Trophoblast cell (in vitro differentiated cells and primary cell): ENCODE data around the gene FXYD3.
A peak's percentile ranks its signal among the peaks of the same experiment; 100 is the strongest.
"Not testable (repeated sequence)": the region's sequence is repeated elsewhere in the genome, so short reads cannot be mapped to it uniquely, and the experiment has no call there.

ENCODE experiments used
- DNase-seq, 2 donors: peaks; one replicate each; pipeline ENCODE4 v3.0.0-alpha.2; 2016
- H2AFZ ChIP-seq: 2 replicates; pipeline ENCODE4 v1.6.1; 2013; ENCODE audit warnings: low read length, moderate library complexity, mild to moderate bottlenecking; ENCODE audit not compliant: insufficient read depth, poor library complexity
- H2AK5ac ChIP-seq: 2 replicates; pipeline ENCODE4 v1.6.1; 2013; ENCODE audit warnings: mild to moderate bottlenecking, low read length
- H2BK120ac ChIP-seq: 2 replicates; pipeline ENCODE4 v1.6.1; 2013; ENCODE audit warnings: low read length, mild to moderate bottlenecking, moderate library complexity; ENCODE audit not compliant: insufficient read depth, poor library complexity
- H2BK12ac ChIP-seq: 2 replicates; pipeline ENCODE4 v1.6.1; 2013; ENCODE audit warnings: mild to moderate bottlenecking, low read length, moderate library complexity
- H2BK5ac ChIP-seq: 2 replicates; pipeline ENCODE4 v1.6.1; 2013; ENCODE audit warnings: low read length, low read depth, moderate library complexity, mild to moderate bottlenecking; ENCODE audit not compliant: poor library complexity
- H3K14ac ChIP-seq: 2 replicates; pipeline ENCODE4 v1.6.1; 2013; ENCODE audit warnings: mild to moderate bottlenecking, low read length
- H3K18ac ChIP-seq: 2 replicates; pipeline ENCODE4 v1.6.1; 2013; ENCODE audit warnings: mild to moderate bottlenecking, low read length
- H3K23ac ChIP-seq: 2 replicates; pipeline ENCODE4 v1.6.1; 2013; ENCODE audit warnings: low read length
- H3K27ac ChIP-seq: 2 replicates; pipeline ENCODE4 v1.5.1; 2013; ENCODE audit warnings: low read depth, mild to moderate bottlenecking, inconsistent platforms, low read length, moderate library complexity
- H3K27me3 ChIP-seq: 2 replicates; pipeline ENCODE4 v1.6.1; 2013; ENCODE audit warnings: inconsistent platforms, mild to moderate bottlenecking, low read length, moderate library complexity; ENCODE audit not compliant: insufficient read depth
- H3K36me3 ChIP-seq, 2 experiments: 1 replicate in 1 of 2; 2 replicates in 1 of 2; pipeline ENCODE4 v1.6.1; 2013; ENCODE audit warnings: low read length in 2 of 2, mild to moderate bottlenecking in 2 of 2, moderate library complexity in 1 of 2; ENCODE audit not compliant: insufficient read depth in 2 of 2, control insufficient read depth in 1 of 2
- H3K4ac ChIP-seq: 2 replicates; pipeline ENCODE4 v1.6.1; 2013; ENCODE audit warnings: low read depth, mild to moderate bottlenecking, low read length, moderate library complexity
- H3K4me1 ChIP-seq, 2 experiments: 1 replicate in 1 of 2; 2 replicates in 1 of 2; pipeline ENCODE4 v1.6.1; 2013; ENCODE audit warnings: low read length in 2 of 2, mild to moderate bottlenecking in 2 of 2, moderate library complexity in 1 of 2; ENCODE audit not compliant: insufficient read depth in 2 of 2, control insufficient read depth in 1 of 2
- H3K4me2 ChIP-seq: 2 replicates; pipeline ENCODE4 v1.6.1; 2013; ENCODE audit warnings: inconsistent platforms, mild to moderate bottlenecking, low read length, moderate library complexity
- H3K4me3 ChIP-seq: 2 replicates; pipeline ENCODE4 v1.5.1; 2013; ENCODE audit warnings: mild to moderate bottlenecking, low read depth, low read length, inconsistent platforms
- H3K79me1 ChIP-seq: one replicate; pipeline ENCODE4 v1.6.1; 2013; ENCODE audit warnings: low read length
- H3K79me2 ChIP-seq: 2 replicates; pipeline ENCODE4 v1.6.1; 2013; ENCODE audit warnings: low read length, mild to moderate bottlenecking; ENCODE audit not compliant: control insufficient read depth, insufficient read depth, poor library complexity
- H3K9ac ChIP-seq: 2 replicates; pipeline ENCODE4 v1.6.1; 2013; ENCODE audit warnings: mild to moderate bottlenecking, low read length
- H3K9me3 ChIP-seq: 2 replicates; pipeline ENCODE4 v1.6.1; 2013; ENCODE audit warnings: low read depth, mild to moderate bottlenecking, control low read depth, inconsistent platforms, low read length; ENCODE audit not compliant: insufficient read depth
- H4K12ac ChIP-seq: 2 replicates; pipeline ENCODE4 v1.6.1; 2013; ENCODE audit warnings: low read depth, mild to moderate bottlenecking, low read length, moderate library complexity
- H4K8ac ChIP-seq: 2 replicates; pipeline ENCODE4 v1.6.1; 2013; ENCODE audit warnings: low read depth, mild to moderate bottlenecking, low read length, moderate library complexity
- H4K91ac ChIP-seq: one replicate; pipeline ENCODE4 v1.6.1; 2013; ENCODE audit warnings: low read depth, mild to moderate bottlenecking, low read length, moderate library complexity
- WGBS: extraction: QIAGEN DNeasy Blood & Tissue Kit; methylation state at CpG from one replicate; pipeline ENCODE4 v1.1.7; 2013; ENCODE audit warnings: missing lambda C conversion rate; ENCODE audit not compliant: insufficient read length, insufficient coverage; ENCODE audit errors: extremely low coverage; 5-methylcytosine and 5-hydroxymethylcytosine counted together

Gene FXYD3

GRCh38 chr19:35149463-35149862, 33.8 kb downstream of the FXYD3 start:
- peak in 1 of 2 donors; percentile 55 for DNase-seq
- Histone ChIP-seq H3K9me3 (peaks cover 2% of the 10 kb centered on the region), H3K79me1 (peaks cover 5% of the 10 kb centered on the region), H3K27ac (no peak overlapping the region), H2BK120ac (no peak overlapping the region), H3K18ac (no peak overlapping the region), H4K8ac (no peak overlapping the region), H3K27me3 (no peaks in the 10 kb centered on the region), H2BK12ac (no peak overlapping the region), H3K4me3 (no peak overlapping the region), H3K36me3 (no peaks in the 10 kb centered on the region), H3K23ac (no peak overlapping the region), H4K12ac (no peak overlapping the region), H3K4me2 (no peak overlapping the region), H2AFZ (no peak overlapping the region), H3K9ac (no peak overlapping the region), H3K4ac (no peak overlapping the region), H3K79me2 (no peaks in the 10 kb centered on the region), H4K91ac (no peak overlapping the region), H3K14ac (no peak overlapping the region), H2BK5ac (no peak overlapping the region), H3K4me1 (peaks cover 4 to 11% of the 10 kb centered on the region in 2 experiments), H2AK5ac (no peak overlapping the region)
- WGBS = no CpG with 5 or more reads among the region's 3 CpGs

- no peak overlapping the region for H3K9ac ChIP-seq
- no peak overlapping the region for H3K4ac ChIP-seq
- no peak overlapping the region for H3K23ac ChIP-seq
- no peak overlapping the region for H4K12ac ChIP-seq
- no peak overlapping the region for H2BK12ac ChIP-seq
- no peak overlapping the region for H3K4me3 ChIP-seq
- no peak overlapping the region for H2AK5ac ChIP-seq
- H3K9me3 ChIP-seq = peaks cover 2% of the 10 kb centered on the region
- WGBS = no CpG with 5 or more reads among the region's 2 CpGs
- no peak overlapping the region for H2BK5ac ChIP-seq
- DNase-seq = no peak
- H2AFZ ChIP-seq = no peak overlapping the region
- peaks cover 3% of the 10 kb centered on the region for H3K79me2 ChIP-seq
- no peak overlapping the region for H4K91ac ChIP-seq
- H3K18ac ChIP-seq = no peak overlapping the region
- H2BK120ac ChIP-seq = no peak overlapping the region
- no peak overlapping the region for H4K8ac ChIP-seq
- no peak overlapping the region for H3K27ac ChIP-seq
- no peak overlapping the region for H3K14ac ChIP-seq
- no peaks in the 10 kb centered on the region for H3K27me3 ChIP-seq
- peaks cover 12% of the 10 kb centered on the region for H3K79me1 ChIP-seq
- no peak overlapping the region for H3K4me2 ChIP-seq
- H3K36me3 ChIP-seq = no peaks in the 10 kb centered on the region
- peaks cover 7 to 14% of the 10 kb centered on the region in 2 experiments for H3K4me1 ChIP-seq
Measured at GRCh38 chr19:35150445-35150844, 34.8 kb downstream of the FXYD3 start.

GRCh38 chr19:35151273-35152065, 35.8 kb downstream of the FXYD3 start:
- Histone ChIP-seq H3K27me3 (no peaks in the 10 kb centered on the region), H4K91ac (no peak overlapping the region), H3K9ac (no peak overlapping the region), H2AK5ac (no peak overlapping the region), H4K12ac (no peak overlapping the region), H2BK5ac (no peak overlapping the region), H3K18ac (no peak overlapping the region), H2BK12ac (no peak overlapping the region), H3K4me1 (peaks cover 9 to 21% of the 10 kb centered on the region in 2 experiments), H4K8ac (no peak overlapping the region), H2BK120ac (no peak overlapping the region), H3K79me1 (peaks cover 12% of the 10 kb centered on the region), H3K36me3 (no peaks in the 10 kb centered on the region), H3K9me3 (peaks cover 2% of the 10 kb centered on the region), H3K4me2 (no peak overlapping the region), H3K79me2 (peaks cover 3% of the 10 kb centered on the region), H3K14ac (no peak overlapping the region), H3K4ac (no peak overlapping the region), H3K4me3 (no peak overlapping the region), H2AFZ (no peak overlapping the region), H3K23ac (no peak overlapping the region), H3K27ac (no peak overlapping the region)
- DNase-seq = peak; percentile 77 to 84
- no CpG with 5 or more reads among the region's 20 CpGs for WGBS

GRCh38 chr19:35153129-35153522, 37.5 kb downstream of the FXYD3 start:
- not testable (repeated sequence) for H2BK120ac ChIP-seq, H2AK5ac ChIP-seq, H3K23ac ChIP-seq, H2BK5ac ChIP-seq, H4K8ac ChIP-seq, H2BK12ac ChIP-seq, H3K18ac ChIP-seq, H3K79me2 ChIP-seq, H2AFZ ChIP-seq, H3K9me3 ChIP-seq, H4K12ac ChIP-seq, H3K36me3 ChIP-seq, H3K4me3 ChIP-seq, H3K4ac ChIP-seq, H3K14ac ChIP-seq, H3K9ac ChIP-seq, H3K27me3 ChIP-seq, H3K27ac ChIP-seq, H4K91ac ChIP-seq
- no CpG with 5 or more reads among the region's 10 CpGs for WGBS
- peaks cover 12% of the 10 kb centered on the region for H3K79me1 ChIP-seq
- DNase-seq = peak in 1 of 2 donors; percentile 23
- peak overlapping the region; percentile 96 for H3K4me2 ChIP-seq
- H3K4me1 ChIP-seq = peaks cover 9 to 21% of the 10 kb centered on the region in 2 experiments
